SKM-1 (cell line): ENCODE measurements around the gene TMEM123.

ENCODE experiments used
- DNase-seq: peaks from one replicate; lab custom pipeline; 2025; ENCODE audit not compliant: unreplicated experiment; lab: John Stamatoyannopoulos, UW

TMEM123 gene

GRCh38 chr11:102367364-102367763 lies 85.2 kb downstream of the TMEM123 start:
- no peak for DNase-seq

- DNase-seq, result no peak
Measured at GRCh38 chr11:102364991-102365390, 87.6 kb downstream of the TMEM123 start.

GRCh38 chr11:102361086-102362031 lies 91.2 kb downstream of the TMEM123 start:
- DNase-seq, result no peak

- DNase-seq, result no peak
Measured at GRCh38 chr11:102360681-102361080, 91.9 kb downstream of the TMEM123 start.

GRCh38 chr11:102359372-102359771 lies 93.2 kb downstream of the TMEM123 start:
- no peak for DNase-seq

- DNase-seq, result no peak
Measured at GRCh38 chr11:102357116-102357515, 95.4 kb downstream of the TMEM123 start.

GRCh38 chr11:102347462-102348370 lies 104.8 kb downstream of the TMEM123 start:
- no peak for DNase-seq

GRCh38 chr11:102346748-102347461 lies 105.7 kb downstream of the TMEM123 start, which contains the start of gene BIRC2:
BIRC2 (plus strand) TSS chr11:102347214; CDS start chr11:102349855, 2,641 bp downstream.
- peak; percentile 83 for DNase-seq

- DNase-seq, result no peak
Measured at GRCh38 chr11:102346456-102346747, 106.2 kb downstream of the TMEM123 start.
